ENCODE data around the gene SPC25.
"Not testable (repeated sequence)": the region's sequence is repeated elsewhere in the genome, so short reads cannot be mapped to it uniquely, and the experiment has no call there.

The SPC25 gene

GRCh38 chr2:168890006-168890782, at the start of gene SPC25:
Gene SPC25 (minus strand): TSS chr2:168890430. CDS start chr2:168889519, 911 bp downstream.
- peak; percentile 76 for DNase-seq (ENCODE audit: low read depth)

- no peak for DNase-seq (ENCODE audit: low read depth)
Observed at GRCh38 chr2:168939918-168940317, 49.7 kb upstream of the SPC25 start.

GRCh38 chr2:168939061-168939460, 48.8 kb upstream of the SPC25 start:
- DNase-seq (ENCODE audit: low read depth): no peak

- no peak for DNase-seq (ENCODE audit: low read depth)
Observed at GRCh38 chr2:168935810-168936581, 45.8 kb upstream of the SPC25 start.

- DNase-seq (ENCODE audit: low read depth): no peak
Observed at GRCh38 chr2:168934826-168935225, 44.6 kb upstream of the SPC25 start.

GRCh38 chr2:168932174-168932573, 41.9 kb upstream of the SPC25 start:
- not testable (repeated sequence) for DNase-seq (ENCODE audit: low read depth)

GRCh38 chr2:168930242-168930641, 40.0 kb upstream of the SPC25 start:
- no peak for DNase-seq (ENCODE audit: low read depth)

GRCh38 chr2:168929031-168929430, 38.8 kb upstream of the SPC25 start:
- DNase-seq (ENCODE audit: low read depth): no peak

GRCh38 chr2:168928113-168928831, 38.0 kb upstream of the SPC25 start:
- DNase-seq (ENCODE audit: low read depth): no peak

- DNase-seq (ENCODE audit: low read depth): no peak
Observed at GRCh38 chr2:168926621-168927386, 36.6 kb upstream of the SPC25 start.

GRCh38 chr2:168920504-168921157, 30.4 kb upstream of the SPC25 start:
- DNase-seq (ENCODE audit: low read depth): no peak

GRCh38 chr2:168916331-168916675, 26.1 kb upstream of the SPC25 start:
- DNase-seq (ENCODE audit: low read depth): no peak

GRCh38 chr2:168915441-168916330, 25.5 kb upstream of the SPC25 start:
- no peak for DNase-seq (ENCODE audit: low read depth)

- no peak for DNase-seq (ENCODE audit: low read depth)
Observed at GRCh38 chr2:168913495-168913894, 23.3 kb upstream of the SPC25 start.

GRCh38 chr2:168912901-168913369, 22.7 kb upstream of the SPC25 start:
- DNase-seq (ENCODE audit: low read depth): no peak

GRCh38 chr2:168912466-168912865, 22.2 kb upstream of the SPC25 start:
- DNase-seq (ENCODE audit: low read depth): no peak

GRCh38 chr2:168910330-168910729, 20.1 kb upstream of the SPC25 start:
- DNase-seq (ENCODE audit: low read depth): no peak

- DNase-seq (ENCODE audit: low read depth): no peak
Observed at GRCh38 chr2:168907940-168908662, 17.9 kb upstream of the SPC25 start.

- DNase-seq (ENCODE audit: low read depth): no peak
Observed at GRCh38 chr2:168904358-168904757, 14.1 kb upstream of the SPC25 start.

- no peak for DNase-seq (ENCODE audit: low read depth)
Observed at GRCh38 chr2:168903888-168904287, 13.7 kb upstream of the SPC25 start.

Measured in stimulated activated CD8-positive, alpha-beta memory T cell treated with anti-CD3 and anti-CD28 coated beads, Interleukin-4, amount 100 ng/mL, for 24 hours (primary cell).